Raji (cell line): ENCODE data around the gene SLC35F4.

Experiments used
- POLR2A ChIP-seq: IDR thresholded peaks from 2 replicates; pipeline ENCODE4 v1.6.1; 2011; ENCODE audit warnings: low read depth, low read length, control low read depth; ENCODE audit not compliant: insufficient read depth

The SLC35F4 gene

GRCh38 chr14:57656853-57657252, 209.0 kb downstream of the SLC35F4 start:
- TF ChIP-seq POLR2A = no peak

- TF ChIP-seq POLR2A = no peak
Measured at GRCh38 chr14:57652769-57653168, 213.1 kb downstream of the SLC35F4 start.

DNA sequence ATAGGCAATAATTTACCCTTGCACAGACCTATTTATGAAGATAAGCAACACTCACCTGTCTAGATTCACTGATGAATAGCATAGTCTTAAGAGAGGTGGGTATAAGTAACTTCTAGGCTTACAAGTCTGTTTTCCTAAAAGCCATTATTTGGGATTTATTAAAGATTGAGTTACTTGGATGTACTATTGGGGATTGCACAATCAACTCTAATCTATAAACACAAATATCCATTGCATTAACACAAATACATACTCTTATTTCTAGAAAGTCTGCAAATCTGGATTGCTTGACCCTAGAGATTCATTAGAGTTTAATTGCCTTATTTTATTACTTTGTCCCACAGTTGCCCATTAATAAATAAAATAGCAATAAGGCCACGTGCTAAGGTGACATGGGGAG, 224.1 kb downstream of the SLC35F4 start:
- no peak for TF ChIP-seq POLR2A

DNA sequence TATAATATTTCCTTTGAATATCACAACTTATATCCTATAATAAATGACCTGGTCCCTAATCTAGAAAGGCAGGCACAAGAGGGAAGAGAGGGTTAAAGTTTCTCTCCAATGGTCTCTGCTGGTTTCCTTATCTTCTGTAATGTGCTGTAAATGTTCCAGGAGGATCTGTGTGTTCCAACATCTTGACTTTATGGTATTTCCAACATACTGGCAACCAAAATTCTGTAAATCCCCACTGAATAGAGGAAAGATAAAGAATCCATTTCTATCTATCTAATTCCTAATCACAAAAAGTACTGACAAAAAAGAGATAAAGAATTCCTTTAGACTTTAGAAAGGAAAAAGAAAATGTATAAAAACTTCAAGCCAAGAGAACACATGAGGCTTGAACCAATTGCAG, 225.9 kb downstream of the SLC35F4 start:
- TF ChIP-seq POLR2A = no peak

- TF ChIP-seq POLR2A = no peak
Measured at GRCh38 chr14:57637901-57638300, 228.0 kb downstream of the SLC35F4 start.

- TF ChIP-seq POLR2A = no peak
Measured at GRCh38 chr14:57634335-57634734, 231.6 kb downstream of the SLC35F4 start.

GRCh38 chr14:57632649-57633048, 233.2 kb downstream of the SLC35F4 start:
- no peak for TF ChIP-seq POLR2A

DNA sequence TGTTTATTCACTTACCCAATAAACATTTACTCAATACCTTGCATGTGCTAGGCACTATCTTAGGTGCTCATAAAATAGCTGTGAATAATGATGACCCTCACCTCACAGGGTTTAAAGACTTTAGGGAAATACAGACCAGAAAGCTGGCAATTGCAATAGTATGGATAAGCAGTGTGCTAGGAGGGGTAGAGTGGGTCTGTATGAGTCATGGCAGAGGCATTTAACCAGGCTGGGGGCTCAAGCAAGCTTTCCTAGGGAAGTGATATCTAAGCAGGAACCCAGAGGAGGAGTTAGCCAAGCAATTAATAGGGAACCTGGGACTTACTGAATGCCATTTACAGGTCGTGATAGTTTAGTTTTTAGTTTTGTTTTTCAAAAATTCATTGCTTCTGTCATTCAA, 248.4 kb downstream of the SLC35F4 start:
- no peak for TF ChIP-seq POLR2A

- TF ChIP-seq POLR2A = no peak
Measured at GRCh38 chr14:57612946-57613345, 252.9 kb downstream of the SLC35F4 start.

DNA sequence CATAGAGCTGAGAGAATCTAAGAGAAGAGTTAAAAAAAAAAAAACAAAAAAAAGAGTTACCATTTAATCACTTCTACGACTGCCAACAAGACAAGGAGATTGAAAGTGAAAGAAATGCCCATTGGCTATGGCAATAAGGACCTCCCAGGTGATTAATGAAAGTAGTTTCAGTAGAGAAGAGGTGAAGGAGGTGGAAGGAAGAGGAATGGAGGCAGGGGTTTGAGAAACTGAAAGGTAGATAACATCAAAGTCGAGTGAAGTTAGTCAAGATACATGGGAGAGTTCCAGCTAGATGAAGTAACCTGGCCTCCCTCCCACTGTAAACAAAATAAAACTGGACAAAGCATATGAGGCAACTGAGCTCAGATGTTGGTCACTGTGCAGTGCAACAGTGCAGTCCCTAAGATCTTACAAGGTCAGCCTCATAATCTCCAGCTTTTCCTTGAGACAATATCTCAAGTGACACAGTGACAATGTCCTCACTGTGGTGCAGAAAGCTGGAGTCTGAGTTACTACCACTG, 254.3 kb downstream of the SLC35F4 start:
- no peak for TF ChIP-seq POLR2A

DNA sequence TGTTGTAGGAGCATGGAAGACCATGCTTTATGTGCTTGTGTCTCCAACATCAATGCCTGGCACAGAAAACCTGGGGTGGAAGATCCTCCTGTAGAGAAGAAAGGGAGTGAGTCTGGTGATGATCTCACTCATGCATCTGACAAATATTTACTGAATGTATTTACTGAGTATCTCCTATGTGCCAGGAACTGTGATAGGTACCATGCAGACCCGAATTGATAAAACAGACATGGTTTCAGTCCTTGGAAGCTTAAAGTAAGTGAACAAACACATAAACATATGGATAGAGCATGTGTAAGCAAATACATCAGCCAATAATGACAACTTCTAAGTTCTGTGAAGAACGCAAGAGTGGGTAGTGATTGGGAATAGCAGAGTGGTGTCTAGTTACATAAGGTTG, 255.3 kb downstream of the SLC35F4 start:
- no peak for TF ChIP-seq POLR2A

- no peak for TF ChIP-seq POLR2A
Measured at GRCh38 chr14:57609192-57610075, 256.5 kb downstream of the SLC35F4 start.

DNA sequence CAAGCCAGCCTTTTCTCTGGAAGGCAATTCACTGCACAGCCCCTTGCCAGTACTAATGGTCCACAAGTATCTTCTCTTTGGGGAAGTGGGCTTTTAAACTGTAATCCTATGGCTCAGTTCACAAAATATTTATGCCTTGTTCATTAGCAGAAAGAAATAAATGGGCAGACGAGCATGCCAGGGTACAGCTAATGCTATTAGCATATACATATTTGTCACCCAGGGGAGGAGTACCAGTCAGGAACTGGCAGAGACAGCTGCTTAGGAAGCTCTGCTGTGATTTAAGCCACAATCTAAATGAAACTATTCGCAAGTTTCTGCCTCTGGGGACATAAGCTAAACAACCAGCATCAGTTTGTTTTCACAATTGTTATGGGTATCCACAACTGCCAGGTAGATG, 258.8 kb downstream of the SLC35F4 start:
- TF ChIP-seq POLR2A = no peak

GRCh38 chr14:57583396-57583795, 282.5 kb downstream of the SLC35F4 start:
- TF ChIP-seq POLR2A = no peak

GRCh38 chr14:57582746-57583145, 283.1 kb downstream of the SLC35F4 start:
- TF ChIP-seq POLR2A = no peak

DNA sequence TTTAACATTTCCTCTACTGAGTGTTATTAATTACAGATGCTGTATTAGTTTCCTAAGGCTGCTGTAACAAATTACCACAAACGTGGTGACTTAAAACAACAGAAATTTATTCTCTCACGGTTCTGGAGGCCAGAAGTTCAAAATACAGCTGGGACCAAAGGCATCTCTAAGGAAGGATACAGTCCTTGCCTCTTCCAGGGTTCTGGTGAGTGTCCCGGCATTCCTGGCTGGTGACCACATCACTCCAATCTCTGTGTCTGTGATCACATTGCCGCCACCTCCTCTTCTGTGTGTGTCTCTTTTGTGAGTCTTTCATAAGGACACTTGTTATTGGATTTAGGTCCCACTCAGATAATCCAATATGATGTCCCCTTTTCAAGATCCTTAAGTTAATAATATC, 287.1 kb downstream of the SLC35F4 start:
- no peak for TF ChIP-seq POLR2A

DNA sequence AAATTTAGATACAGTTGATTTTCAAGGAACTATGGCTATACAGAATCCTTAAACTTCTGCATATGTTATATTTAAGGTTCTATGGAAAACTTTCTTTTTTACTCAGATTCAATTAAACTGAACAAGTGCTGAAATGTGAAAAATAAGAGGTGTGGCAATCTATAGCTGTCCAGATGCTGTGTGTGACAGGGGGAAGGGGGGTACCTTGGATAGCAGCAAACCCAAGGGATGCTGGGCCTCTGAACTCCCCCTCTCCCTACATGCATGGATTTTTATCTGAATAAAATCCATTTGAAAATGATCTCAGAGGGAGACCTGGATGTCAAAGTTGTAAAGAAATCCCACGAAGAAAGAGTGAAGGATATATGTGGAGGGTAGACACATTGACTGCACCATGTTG, 289.4 kb downstream of the SLC35F4 start:
- TF ChIP-seq POLR2A = no peak
